Ascending aorta (tissue), 2 donors: ENCODE results near the gene QRSL1. TPM values are rescaled to one million over a fixed set of nuclear protein-coding genes. Genes with fewer than 3 reads are reported as not detected.

Experiments used
- DNase-seq, 2 donors: peaks; one replicate each; pipeline ENCODE4 v3.0.0-alpha.2; 2019; ENCODE audit warnings: low spot score in 2 of 2
- H3K27ac ChIP-seq, 2 donors: fragments of 200-600 bp; sonication (generic); one replicate each; pipeline ENCODE4 v1.5.1; 2016 to 2017; ENCODE audit warnings: mild to moderate bottlenecking in 1 of 2
- H3K27me3 ChIP-seq: fragments of 200-600 bp; sonication (generic); one replicate; pipeline ENCODE4 v1.5.1; 2017
- H3K36me3 ChIP-seq, 2 donors: fragments of 200-600 bp; sonication (generic); one replicate each; pipeline ENCODE4 v1.5.1; 2016
- H3K4me1 ChIP-seq, 2 donors: fragments of 200-600 bp; sonication (generic); one replicate each; pipeline ENCODE4 v1.5.1; 2016 to 2017; ENCODE audit warnings: mild to moderate bottlenecking in 1 of 2
- H3K4me3 ChIP-seq, 2 donors: fragments of 200-600 bp; sonication (generic); one replicate each; pipeline ENCODE4 v1.5.1; 2016 to 2017; ENCODE audit warnings: mild to moderate bottlenecking in 1 of 2
- H3K9me3 ChIP-seq, 2 donors: fragments of 200-600 bp; sonication (generic); one replicate each; pipeline ENCODE4 v1.5.1; 2016
- intact Hi-C: fragments of 100-400 bp; cut with DNase I; formaldehyde crosslinking; loops from one replicate; pipeline ENCODE4 v1.15.1; 2023
- total RNA-seq: library from RNA; depleted of rRNA; stranded (reverse); fragments of >200 nt; gene quantifications from one replicate; pipeline ENCODE4 v1.1.0, GENCODE V29; 2016
- TF ChIP-seq, protein P1 (sequence below), 3 experiments: fragments of 200-600 bp in 2 of 3; fragments of 450-650 bp in 1 of 3; sonication (generic) in 2 of 3; IDR thresholded peaks; one replicate each; pipeline ENCODE4 v1.5.1; 2016 to 2019; ENCODE audit warnings: antibody characterized with exemption in 3 of 3, mild to moderate bottlenecking in 1 of 3, moderate library complexity in 1 of 3

The QRSL1 gene
- total RNA-seq, 1 donor from 2014 or later, result 3.9 TPM

DNA sequence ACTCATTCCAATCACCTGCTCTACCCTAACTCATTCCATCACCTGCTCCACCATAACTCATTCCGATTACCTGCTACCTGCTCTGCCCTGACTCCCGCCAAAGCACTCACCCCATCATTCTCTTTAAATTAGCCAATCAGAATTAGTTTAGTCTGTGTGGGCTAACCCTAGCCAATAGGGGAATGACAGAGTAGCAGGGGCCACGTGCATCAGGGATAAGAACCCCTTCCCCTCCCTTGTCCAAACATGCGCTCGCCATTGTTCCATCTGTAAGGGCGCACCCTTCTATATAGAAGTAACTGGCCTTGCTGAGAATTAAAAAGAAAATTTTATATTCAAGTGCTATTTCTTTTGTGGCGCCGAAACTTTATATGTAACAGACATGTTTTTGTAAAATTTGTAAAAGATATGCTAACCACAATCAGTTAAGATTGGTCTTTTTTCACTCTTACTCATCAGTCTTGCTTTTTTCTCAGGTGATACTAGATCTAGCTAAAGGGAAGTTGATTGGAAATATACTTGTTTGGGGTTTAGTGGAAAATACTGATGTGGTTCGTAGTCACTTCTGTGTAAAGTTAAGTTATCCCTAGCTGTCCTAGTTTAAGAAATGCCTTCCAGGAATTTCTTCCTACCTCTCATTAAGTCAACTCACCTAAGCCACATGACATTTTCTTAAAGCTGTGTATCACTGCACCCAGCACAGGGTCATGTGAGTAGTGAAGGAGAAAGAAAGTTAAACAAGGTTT, 16.5 kb upstream of the QRSL1 start:
- Histone ChIP-seq H3K27ac (no peak overlapping the region), H3K4me3 (no peak overlapping the region), H3K36me3 (peaks cover 0 to 3% of the 10 kb centered on the region in 2 donors), H3K27me3 (no peaks in the 10 kb centered on the region), H3K4me1 (no peaks in the 10 kb centered on the region), H3K9me3 (no peaks in the 10 kb centered on the region)
- intact Hi-C loops, result no loop called here
- DNase-seq, result no peak
- TF ChIP-seq, protein P1, sequence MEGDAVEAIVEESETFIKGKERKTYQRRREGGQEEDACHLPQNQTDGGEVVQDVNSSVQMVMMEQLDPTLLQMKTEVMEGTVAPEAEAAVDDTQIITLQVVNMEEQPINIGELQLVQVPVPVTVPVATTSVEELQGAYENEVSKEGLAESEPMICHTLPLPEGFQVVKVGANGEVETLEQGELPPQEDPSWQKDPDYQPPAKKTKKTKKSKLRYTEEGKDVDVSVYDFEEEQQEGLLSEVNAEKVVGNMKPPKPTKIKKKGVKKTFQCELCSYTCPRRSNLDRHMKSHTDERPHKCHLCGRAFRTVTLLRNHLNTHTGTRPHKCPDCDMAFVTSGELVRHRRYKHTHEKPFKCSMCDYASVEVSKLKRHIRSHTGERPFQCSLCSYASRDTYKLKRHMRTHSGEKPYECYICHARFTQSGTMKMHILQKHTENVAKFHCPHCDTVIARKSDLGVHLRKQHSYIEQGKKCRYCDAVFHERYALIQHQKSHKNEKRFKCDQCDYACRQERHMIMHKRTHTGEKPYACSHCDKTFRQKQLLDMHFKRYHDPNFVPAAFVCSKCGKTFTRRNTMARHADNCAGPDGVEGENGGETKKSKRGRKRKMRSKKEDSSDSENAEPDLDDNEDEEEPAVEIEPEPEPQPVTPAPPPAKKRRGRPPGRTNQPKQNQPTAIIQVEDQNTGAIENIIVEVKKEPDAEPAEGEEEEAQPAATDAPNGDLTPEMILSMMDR (IDR thresholded peaks at IDR 0.05), result no peak

DNA sequence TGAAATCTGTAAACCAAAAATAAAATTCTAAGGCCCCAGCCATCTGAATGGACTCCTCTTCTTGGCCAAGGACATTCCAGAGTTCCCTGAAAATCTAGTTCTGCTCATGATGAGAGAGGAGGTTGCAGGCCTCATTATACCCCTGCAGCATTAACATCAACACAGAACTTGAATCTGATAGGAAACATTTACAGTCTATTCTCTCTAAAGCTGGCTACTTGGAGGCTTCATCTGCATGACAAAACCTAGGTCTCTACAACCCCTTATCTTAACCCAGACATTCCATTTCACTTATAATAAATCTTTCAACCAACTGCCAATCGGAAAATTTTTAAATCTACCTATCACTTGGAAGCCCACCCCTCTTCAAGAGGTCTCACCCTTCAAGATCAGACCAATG, 15.8 kb upstream of the QRSL1 start:
- Histone ChIP-seq H3K27me3 (no peaks in the 10 kb centered on the region), H3K4me3 (no peak overlapping the region), H3K4me1 (no peaks in the 10 kb centered on the region), H3K36me3 (peaks cover 0 to 3% of the 10 kb centered on the region in 2 donors), H3K27ac (no peak overlapping the region), H3K9me3 (no peaks in the 10 kb centered on the region)
- TF ChIP-seq, protein P1 (IDR thresholded peaks at IDR 0.05), result no peak
- DNase-seq, result no peak
- intact Hi-C loops, result no loop called here

DNA sequence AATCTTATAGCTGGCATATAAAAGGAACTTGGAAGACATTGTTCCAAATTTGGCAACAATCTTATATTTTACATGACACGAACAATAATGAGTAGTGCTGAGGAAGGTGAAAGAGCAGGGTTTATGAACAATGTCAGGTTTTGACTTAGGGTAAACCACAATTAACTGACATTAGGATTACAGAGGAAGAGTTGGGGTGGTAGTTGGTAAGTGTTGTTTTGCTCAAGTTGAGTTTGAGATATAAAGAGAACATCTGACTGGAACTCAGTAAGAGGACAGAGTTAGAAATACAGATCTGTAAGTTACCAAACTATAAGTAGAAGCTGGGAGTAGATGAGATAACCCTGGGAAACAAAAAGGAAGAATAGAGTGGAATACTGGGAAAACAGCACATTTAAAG, 15.2 kb upstream of the QRSL1 start:
- Histone ChIP-seq H3K27ac (no peak overlapping the region), H3K36me3 (peaks cover 0 to 3% of the 10 kb centered on the region in 2 donors), H3K27me3 (no peaks in the 10 kb centered on the region), H3K4me3 (no peak overlapping the region), H3K9me3 (no peaks in the 10 kb centered on the region), H3K4me1 (no peaks in the 10 kb centered on the region)
- DNase-seq, result no peak
- intact Hi-C loops, result no loop called here
- TF ChIP-seq, protein P1 (IDR thresholded peaks at IDR 0.05), result no peak

DNA sequence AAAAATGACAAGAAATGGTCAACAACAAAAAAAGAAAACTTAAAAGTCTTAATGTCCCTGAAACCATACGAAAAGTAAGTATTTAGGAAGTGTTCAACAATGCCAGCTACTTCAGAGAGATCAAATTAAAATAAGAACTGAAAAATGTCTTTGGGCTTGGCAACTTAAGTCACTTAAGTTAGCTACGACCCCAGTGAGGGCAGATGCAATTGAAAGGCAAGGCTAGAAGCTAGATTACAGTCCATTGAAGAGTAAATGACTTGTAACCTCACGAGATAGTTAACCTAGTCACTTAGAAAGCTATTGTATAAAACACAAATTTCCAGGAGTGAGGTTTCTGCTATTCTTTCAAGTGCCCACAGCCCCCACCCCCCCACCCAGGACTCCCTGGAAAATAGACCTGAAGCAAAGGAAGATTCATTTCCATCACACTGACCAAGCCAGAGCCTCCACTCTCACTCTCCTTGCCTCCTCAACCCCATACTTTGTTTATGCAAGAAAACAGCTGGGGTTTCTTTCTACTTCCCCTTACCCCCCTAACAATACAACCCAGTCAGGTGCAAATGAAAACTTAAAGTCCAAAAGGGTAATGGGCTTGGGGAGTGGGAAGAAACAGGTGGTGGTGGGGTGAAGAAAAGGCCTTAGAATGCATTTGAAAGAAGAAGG, 14.7 kb upstream of the QRSL1 start:
- Histone ChIP-seq H3K27me3 (no peaks in the 10 kb centered on the region), H3K9me3 (no peaks in the 10 kb centered on the region), H3K27ac (no peak overlapping the region), H3K4me1 (no peaks in the 10 kb centered on the region), H3K4me3 (no peak overlapping the region), H3K36me3 (peaks cover 0 to 3% of the 10 kb centered on the region in 2 donors)
- TF ChIP-seq, protein P1 (IDR thresholded peaks at IDR 0.05), result no peak
- intact Hi-C loops, result no loop called here
- DNase-seq, result no peak

DNA sequence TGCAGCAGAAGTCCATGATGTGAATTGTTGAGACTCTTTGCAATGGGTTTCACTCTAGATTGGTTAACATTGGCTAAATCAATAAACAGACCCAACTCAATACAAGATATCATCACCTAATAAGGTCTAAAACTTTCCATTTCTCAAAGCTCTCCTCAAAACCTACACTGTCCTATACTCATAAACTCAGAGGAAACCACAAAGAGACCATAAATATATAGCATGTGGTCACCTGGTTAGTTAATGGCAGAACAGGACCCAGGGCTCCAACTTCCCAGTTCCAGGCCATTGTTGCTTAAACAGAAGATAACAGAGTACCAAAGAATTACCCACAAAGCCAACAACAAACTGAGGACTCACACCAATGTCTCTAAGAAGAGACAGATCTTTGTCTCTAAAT, 12.1 kb upstream of the QRSL1 start:
- H3K36me3 ChIP-seq, result peaks cover 0 to 3% of the 10 kb centered on the region in 2 donors
- no peaks in the 10 kb centered on the region for H3K4me1 ChIP-seq
- intact Hi-C loops, result no loop called here
- no peak overlapping the region for H3K4me3 ChIP-seq
- H3K27ac ChIP-seq, result no peak overlapping the region
- H3K27me3 ChIP-seq, result no peaks in the 10 kb centered on the region
- H3K9me3 ChIP-seq, result no peaks in the 10 kb centered on the region
- no peak for DNase-seq
- TF ChIP-seq, protein P1 (IDR thresholded peaks at IDR 0.05), result no peak
